ENCODE measurements around the gene SNCAIP. TPM values are rescaled to one million over a fixed set of nuclear protein-coding genes. Genes with fewer than 3 reads are reported as not detected.

The SNCAIP gene
- total RNA-seq, 1 experiment from 2014 or later = 4.7 TPM

DNA sequence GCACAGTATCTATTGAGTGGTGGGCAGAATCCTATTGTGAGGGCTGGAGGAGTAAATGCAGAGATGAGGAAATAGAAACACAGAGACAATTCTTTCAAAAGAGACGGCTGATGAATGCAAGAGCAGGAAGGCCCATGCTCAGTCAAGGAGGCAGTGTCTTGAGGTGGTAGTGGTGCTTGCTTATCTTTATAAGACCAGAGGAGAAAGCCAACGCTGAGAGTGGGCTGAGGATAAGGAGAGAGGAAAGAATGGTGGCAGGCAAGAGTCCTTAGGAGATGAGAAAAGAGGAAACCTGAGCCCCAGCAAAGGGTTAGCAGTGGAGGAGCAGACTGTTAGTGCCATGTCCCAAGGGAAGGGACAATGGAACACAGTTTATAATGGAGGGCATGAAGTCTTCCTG lies 86.0 kb downstream of the SNCAIP start:
- DNase-seq (ENCODE audit: low spot score) = no peak

DNA sequence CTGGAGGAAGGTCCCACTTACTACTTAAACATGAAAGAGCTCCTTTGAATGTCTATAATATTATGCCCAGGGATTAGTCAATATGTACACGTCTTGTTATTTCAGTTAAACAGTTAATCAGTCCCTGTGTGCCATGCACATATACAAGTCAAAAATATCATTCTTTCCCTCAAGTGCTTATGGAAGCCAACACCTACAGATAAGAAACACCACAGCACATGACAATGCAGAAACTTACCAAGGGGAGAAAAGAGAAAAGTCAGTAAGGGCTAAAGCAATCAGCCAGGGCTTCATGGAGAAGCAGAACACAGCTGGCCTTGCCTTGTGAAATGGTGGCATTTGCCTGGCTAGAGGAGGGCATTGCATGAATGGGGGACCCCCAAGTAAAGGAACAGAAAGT lies 88.3 kb downstream of the SNCAIP start:
- DNase-seq (ENCODE audit: low spot score) = no peak

DNA sequence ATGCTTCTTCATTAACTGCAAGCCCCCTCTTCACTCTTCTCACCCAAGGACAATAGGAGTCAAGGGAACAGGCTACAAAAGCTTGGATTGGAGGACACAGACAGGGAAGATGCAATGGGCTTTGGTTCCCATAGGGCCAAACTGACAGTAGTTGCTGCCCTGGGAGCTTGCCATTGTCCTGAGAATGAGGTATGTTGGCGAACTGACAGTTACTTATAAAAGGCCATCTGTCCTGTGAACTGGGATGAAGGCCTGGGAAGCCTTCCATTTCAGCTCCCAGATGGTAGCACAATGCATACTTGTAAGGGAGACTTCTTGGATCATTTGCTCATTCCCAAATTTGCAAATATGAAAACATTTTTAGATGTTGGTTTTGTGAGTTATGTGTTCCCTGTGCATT lies 88.9 kb downstream of the SNCAIP start:
- DNase-seq (ENCODE audit: low spot score) = no peak

DNA sequence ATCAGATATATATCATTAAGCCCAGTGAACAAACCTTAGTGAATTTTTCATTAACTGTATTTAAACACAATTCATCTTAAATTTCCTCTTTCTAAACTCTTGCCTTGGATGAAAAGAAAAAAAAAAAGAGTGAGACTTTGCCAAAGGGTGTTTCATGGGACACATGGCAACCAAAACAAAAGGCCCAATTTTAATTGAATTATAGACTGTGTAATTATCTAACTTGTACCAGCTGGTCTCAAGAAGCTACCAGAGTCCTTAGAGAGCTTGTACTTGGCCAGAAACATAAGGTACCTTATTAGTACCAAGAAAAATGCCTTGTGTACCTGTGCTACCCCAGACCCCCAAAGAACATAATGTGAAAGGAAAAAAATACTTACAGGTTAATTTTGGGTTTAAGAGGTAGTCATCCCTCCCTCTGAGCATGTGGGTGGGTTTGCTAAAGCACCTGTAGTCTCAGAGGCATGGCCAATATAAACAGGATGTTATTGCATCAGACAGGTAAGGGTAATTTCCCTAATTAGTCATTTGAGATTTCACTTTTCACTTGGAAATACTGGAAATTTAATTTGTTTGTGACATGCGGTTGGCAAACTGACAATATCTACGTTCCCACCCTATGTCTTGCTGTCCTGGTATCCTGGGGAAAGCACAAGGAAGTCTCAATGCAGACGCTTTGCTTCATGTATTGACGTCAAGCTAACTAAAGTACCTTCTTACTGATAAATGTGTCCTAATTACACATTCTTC lies 90.1 kb downstream of the SNCAIP start:
- DNase-seq (ENCODE audit: low spot score) = no peak

DNA sequence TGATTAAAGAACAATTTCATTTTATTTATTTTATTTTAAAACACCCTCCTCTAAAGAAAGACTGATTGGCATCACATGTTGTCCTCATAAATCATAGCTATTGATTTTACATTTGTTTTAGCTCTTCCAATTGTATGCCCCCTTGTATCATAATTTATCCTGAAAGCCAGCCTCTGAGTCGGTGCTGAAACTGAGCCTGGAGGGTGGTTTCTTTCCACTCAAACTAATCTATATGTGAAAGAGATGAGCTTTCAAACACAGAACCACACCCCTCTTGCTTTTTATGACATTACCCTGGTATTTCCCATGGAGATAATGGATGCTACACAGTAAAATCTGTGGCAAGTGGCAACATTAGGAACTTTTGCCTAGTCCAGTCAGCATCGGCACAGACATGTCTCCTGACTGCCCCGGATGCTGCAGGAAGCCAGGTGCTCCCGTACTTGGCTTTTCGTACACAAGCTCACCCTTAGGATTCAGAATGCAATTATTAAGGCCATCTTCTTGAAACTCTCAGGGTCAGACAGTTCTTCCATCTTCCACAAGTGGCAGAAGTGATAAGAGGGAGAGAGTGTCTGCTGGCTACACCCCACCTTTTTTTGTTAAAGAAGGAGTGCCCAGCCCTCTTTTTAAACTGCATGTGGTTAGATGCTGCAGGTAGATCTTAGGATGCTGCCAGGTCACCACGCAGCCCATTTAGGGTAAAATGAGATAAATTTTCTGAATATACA lies 91.1 kb downstream of the SNCAIP start:
- no peak for DNase-seq (ENCODE audit: low spot score)

DNA sequence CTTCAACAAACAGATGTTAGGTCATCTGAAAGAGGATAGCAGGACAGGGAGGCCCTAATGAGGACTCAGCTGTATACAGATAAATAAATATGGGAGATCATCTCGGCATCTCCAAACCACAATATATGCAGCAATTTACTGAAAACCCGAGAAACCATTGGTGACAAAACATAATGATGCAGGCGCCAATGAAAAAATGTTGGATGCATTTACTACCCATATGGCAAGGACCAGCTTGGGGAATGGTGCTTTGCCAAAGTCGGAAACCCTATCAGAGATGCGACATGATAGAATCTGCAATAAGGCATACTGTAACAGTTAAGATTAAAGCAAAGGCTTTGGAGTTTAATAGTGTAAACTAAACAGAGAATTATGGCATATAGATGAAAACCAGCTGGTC lies 92.0 kb downstream of the SNCAIP start:
- DNase-seq (ENCODE audit: low spot score) = no peak

DNA sequence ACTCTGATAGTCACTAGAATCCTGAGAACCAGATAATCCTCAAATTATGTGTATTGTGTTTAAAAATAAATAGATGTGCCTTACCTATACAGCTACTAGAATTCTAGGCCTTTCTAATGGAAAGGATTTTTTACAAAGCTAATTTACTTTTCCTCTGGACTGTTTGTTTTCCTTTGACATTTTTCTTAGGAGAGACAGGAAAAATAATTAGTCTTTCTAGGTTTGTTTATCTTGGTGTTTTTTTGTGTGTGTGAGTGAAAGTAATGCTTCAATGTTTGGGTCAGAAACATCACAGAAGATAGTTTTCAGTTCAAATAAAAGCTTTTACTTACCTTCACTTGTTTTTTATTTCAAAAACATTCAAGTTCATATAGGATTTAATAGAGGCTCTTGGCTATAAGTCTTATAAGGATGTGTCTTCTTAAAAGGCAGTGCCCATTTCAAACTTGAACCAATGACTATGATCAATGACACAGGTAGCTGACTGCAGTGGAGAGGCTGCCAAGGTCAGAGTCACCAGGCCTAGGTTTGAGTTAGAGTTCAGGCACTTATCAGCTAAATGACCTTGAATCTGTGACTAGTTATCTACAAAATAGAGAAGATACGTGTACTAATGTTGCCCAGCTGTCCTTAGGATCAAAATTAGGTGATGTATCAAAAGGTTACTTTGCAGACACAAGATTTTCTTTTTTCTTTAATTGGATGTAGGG lies 92.8 kb downstream of the SNCAIP start:
- no peak for DNase-seq (ENCODE audit: low spot score)

DNA sequence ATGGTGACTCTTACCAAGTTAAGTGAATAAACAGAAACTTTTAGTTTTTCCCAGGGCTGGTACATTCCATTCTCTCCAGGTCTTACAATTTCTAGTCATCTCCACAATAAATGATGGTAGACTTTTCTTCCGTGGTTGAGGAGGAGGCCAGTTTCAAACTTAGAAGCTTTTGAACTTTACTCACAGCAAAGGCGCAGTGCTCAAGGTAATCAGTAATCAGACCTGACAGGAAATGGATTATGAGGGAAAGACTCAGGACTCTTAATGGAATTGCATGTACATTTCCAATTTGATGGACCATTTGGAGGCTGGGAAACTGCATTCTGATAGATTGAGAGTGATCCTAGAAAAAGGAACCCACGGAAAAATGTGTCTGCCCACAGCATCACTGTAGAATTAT lies 93.7 kb downstream of the SNCAIP start:
- no peak for DNase-seq (ENCODE audit: low spot score)

DNA sequence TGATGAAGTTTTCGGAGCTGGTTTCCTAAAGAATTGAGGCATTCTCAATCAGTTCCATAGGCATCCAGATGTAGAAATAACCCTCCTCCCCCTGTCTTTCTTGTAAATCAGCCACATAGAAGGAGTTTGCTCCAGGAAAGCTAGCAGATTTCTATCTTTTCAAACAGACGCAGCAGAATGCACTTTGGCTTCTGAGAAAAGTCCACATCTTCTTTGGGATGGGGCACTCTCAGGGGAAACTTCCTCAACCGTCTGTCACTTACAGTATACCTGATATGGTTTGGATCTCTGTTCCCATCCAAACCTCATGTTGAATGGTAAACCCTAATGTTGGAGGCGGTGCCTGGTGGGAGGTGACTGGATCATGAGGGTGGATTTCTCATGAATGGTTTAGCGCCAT lies 94.1 kb downstream of the SNCAIP start:
- DNase-seq (ENCODE audit: low spot score) = no peak

DNA sequence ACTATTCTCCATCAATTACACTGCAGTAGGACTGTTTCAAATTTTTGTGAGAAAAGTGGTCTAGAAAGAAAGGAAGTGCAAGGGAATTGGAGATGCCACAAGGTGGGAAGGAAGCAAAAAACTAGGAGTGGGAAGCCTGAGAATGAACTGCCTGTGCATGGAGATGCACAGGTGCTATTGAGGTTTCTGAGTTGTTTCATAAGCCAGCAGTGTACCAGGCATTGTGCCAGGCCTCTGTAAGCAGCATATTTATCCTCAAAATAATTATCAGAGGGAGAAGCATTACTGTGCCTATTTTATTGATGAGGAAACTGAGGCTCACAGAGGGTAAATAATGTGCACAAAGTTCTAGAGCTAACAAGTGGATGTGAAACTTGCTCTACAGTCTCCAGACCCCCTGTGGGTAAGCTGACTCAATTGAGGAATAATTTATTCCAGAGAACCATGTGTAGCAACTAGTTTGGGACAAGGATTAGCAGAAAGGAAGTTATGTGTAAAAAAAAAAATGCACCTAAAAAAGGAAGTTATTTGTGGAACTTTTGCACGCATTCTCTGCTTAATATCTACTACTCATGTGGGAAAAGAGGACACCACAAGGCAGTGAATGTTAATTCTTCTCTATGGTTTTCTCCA lies 96.7 kb downstream of the SNCAIP start:
- no peak for DNase-seq (ENCODE audit: low spot score)

DNA sequence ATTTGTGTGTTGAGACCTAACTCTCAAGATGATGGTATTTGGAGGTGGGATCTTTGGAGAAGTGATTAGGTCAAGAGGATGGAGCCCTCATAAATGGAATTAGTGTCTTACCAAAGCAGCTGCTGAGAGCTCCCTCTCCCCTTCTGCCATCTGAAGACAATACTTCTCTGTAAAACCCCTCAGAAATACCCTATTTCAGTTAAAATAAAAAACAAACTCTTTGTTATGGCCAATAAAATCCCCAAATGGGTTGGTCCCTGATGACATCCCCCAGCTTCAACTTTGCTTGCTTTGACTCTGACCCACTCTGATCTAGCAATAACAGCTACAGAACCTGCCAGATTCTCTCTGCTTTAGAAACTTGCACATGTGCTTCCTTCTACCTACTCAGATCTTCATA lies 100.9 kb downstream of the SNCAIP start:
- DNase-seq (ENCODE audit: low spot score) = no peak

DNA sequence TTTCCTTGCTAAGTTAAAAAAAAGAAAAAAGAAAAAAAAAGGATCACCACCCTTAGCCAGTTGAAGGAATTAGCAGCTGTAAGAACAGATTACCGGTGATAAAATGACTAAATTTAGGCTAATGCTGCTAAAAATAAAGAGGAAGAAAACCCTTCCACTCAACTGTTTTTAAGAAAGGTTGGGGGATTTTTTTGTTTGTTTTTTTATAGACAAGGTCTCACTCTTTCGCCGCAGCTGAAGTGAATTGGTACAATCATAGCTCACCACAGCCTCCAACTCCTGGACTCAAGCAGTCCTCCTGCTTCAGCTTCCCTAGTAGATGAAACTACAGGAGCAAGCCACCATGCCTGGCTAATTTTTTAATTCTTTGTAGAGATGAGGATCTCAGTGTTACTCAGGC lies 101.7 kb downstream of the SNCAIP start:
- DNase-seq (ENCODE audit: low spot score) = no peak

DNA sequence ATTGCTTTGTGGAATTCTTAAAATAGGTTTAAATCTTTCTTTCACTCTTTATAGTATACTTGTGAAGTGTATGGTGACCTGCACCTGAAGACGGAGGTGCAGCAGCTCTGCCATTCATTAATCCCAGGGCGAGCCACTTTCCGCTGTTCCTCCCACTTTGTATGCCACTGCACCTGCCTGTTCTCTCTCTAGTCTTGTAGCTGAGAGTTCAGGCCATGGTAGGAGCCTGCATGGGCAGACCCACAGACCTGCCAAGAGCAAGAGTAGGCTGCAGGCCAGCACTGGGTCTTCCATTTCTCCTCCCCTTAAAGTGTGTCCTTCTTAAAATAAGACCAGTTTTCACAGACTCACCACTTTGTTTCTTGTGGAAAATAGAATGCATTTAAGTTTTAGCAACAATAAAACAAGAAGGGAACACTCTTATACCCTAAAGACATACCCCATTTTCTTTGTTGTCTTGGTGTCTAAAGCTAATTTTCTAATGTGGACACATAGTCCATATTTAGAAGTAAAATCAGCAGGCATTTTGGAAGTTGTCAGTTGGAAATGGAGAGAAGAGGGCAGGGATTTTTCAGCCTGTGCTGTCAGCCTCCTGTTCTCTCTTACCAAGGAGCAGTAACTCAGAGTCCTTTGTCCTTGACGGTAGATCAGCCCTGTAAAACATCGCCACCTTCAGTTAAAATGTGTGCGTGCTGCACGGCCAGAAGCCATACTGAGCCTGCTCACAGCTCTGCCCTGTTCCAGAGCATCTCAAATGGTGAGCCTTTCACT lies 103.2 kb downstream of the SNCAIP start:
- peak; percentile 70 for DNase-seq (ENCODE audit: low spot score)

DNA sequence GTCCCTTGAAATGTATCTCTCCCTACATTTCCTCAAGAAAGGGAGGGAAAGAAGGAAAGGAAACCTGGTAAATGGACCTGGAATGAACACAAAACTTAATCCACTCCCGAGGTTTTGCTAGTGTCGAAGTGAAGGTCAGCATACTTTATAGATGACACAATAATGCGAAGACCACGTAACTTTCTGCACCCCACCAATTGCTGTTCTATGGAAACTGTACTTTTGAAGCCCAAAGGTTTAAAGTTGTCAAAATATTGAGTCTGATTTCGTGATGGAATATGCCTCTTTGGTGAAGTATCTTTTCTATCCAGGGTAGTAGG lies 103.7 kb downstream of the SNCAIP start:
- DNase-seq (ENCODE audit: low spot score) = no peak

DNA sequence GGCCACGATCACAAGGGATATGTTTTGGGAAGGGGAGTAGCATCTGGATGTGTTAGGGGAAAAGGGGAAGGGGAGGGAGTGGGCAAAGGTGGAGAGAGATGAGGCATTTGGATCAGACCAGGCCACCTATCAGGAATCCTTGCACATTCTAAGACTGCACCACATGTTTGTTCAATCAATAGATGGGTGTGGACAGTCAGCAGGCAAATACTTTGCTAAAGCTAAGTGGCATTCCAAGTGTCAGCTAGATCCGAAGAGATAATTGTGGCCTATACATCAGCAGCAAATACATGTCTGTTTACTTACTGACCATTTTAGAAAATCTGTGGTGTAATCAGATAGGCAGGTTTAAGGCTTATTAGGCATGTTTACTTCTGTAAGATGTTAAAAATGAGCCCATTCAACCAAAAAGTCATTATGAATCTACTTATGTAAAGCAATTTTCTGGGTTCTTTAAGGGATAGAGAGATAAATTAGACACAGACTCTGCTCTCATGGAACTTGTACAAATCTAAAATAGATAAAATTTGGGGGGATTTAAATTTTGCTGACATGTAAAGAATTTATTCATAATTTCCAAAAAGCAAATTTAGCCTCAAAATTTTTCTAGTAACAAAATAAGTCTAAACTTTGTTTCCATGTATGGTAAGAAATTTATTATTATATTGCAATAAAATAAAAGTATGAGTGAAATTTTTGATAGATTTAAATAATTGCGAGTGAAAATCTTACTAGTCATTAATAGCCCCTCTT lies 107.3 kb downstream of the SNCAIP start:
- DNase-seq (ENCODE audit: low spot score) = no peak

DNA sequence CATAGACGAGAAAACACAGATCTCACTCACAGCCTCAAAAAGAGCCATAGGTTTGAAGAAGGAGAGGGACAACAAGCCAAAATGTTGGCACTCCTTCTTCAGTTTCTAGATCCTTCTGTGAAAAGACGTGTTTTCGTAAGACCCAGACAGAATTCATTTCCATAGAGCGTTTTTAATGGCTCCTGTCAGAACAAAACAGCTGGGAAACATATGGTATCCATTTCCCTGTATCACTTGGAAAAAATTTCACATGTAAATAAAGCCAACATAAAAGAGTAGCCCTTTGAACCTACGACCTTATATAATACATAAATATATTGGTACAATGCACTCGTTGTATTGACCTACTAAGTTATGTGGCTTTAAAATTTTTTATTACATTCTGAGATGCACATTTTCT lies 108.1 kb downstream of the SNCAIP start:
- DNase-seq (ENCODE audit: low spot score) = no peak

DNA sequence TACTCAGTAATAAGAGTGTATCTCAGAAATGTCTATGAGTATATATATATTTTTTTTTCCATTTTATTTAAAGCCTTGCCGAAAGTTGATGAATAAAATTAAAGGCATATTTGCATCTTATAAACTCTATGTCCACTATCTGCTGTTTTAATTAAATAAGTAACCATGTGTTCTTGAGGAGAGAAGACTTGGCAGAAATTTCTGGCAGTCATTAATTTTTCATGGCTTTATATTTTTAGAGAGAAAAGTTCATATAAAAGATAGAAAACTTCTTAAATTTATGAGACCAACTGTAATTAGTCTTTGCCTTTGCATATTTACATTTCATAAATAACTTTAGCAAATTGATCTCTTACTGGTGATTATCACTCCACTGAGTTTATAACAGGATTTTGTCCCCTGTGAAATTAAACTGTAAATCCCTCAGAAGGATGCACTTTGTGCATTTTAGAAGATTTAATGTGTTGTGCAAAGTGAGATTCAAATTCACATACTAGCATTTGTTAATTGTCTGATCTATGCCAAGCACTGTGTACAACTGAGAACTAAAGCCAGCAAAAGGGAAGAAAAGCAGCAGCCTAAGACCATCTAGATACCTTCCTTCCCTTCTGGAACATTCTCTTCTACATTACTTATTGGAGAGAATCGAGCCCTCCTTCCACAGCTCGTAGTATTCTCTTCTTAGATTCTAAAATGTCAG lies 108.7 kb downstream of the SNCAIP start:
- DNase-seq (ENCODE audit: low spot score) = no peak

DNA sequence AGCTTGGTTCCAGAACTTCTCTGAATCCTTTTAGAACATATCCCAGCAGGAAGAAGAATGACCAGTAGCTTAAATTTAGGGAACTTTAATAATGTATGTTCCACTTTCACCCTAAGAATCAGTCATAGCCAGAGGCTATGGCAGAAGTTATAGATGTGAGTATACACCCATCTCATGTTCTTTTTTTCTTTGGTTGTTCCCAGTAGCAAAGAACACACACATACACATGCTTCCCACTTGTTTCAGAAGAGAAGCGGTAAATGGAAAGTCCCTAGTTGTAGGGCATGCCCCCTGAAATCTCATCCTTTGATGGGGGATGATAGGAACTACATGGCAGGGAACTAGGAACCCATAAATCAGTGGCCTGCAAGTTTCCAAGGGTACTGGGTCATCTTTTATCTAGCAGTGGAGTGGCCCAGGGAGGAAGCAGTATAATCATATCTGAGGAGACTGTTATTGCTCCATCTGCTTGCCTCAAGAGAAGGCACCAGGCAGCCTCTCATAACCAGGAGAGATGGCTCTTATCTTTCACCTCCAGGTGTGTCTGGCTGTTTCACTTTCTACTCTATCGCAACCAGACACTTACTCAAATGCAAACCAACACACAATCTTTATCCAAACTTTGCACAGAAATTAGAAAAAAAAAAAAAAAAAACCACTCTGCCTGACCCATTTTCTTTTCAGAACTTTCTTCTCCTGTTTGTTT lies 109.5 kb downstream of the SNCAIP start:
- no peak for DNase-seq (ENCODE audit: low spot score)

DNA sequence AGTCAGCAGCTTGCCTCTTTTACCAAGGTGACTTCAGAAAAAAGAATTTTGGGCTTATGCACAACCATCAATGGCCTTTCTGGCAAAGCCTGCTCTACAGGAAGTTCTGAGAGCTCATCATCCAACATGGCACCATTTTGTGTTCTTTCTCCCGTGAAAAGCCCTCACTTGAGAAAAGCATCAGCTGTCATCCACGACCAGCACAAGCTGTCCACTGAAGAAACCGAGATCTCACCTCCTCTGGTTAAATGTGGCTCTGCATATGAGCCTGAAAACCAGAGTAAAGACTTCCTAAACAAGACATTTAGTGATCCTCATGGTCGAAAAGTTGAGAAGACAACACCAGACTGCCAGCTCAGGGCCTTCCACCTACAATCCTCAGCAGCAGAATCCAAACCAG lies 111.2 kb downstream of the SNCAIP start:
- DNase-seq (ENCODE audit: low spot score) = no peak

DNA sequence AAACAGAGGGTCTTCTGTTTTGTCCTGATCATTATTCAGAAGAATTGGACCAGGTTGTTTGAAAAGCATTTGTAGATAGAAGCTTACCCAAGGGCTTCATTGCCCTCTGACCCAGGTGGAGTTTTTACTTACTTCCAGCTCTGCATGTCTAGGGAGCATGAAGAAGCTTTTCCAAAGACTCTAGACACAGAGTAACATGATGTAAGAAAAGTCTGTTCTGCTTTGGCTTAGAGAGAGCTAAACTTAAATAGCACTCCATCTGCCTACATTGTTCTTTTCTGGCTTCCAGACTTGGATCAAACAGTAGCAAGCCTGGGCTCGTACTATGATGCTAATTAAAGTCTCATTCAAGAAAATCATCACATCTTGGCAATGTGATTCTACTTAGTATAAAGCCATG lies 112.1 kb downstream of the SNCAIP start:
- no peak for DNase-seq (ENCODE audit: low spot score)
